OCI-LY7 (cell line): ENCODE results near the gene DUSP14. TPM values are rescaled to one million over a fixed set of nuclear protein-coding genes. Genes with fewer than 3 reads are reported as not detected.

Experiments
- BruUV-seq: library from RNA; stranded (reverse); fragments of 400-500 nt; replicated peaks from 2 replicates; lab custom pipeline; 2021; lab: Mats Ljungman, UMichigan
- CTCF ChIA-PET: fragments of 300-600 bp; sonication (Branson Sonifier 250); formaldehyde crosslinking; loops from one replicate; lab custom pipeline; 2022; ENCODE audit warnings: antibody characterized with exemption; ENCODE audit not compliant: unreplicated experiment; lab: Charles Lee
- POLR2A ChIA-PET: fragments of 300-600 bp; sonication (Branson Sonifier 250); formaldehyde crosslinking; loops from one replicate; lab custom pipeline; 2022; ENCODE audit warnings: antibody characterized with exemption; lab: Charles Lee
- DNase-seq: peaks from one replicate; pipeline ENCODE4 v3.0.0-alpha.2; 2015; ENCODE audit warnings: low spot score
- H2AFZ ChIP-seq: fragments of 200-600 bp; sonication (generic), shearing (Covaris generic); 2 replicates; pipeline ENCODE4 v1.6.1; 2014; ENCODE audit warnings: mild to moderate bottlenecking, antibody characterized with exemption, low read length, moderate library complexity
- H3K27ac ChIP-seq: fragments of 200-600 bp; sonication (generic); 2 replicates; pipeline ENCODE4 v1.5.1; 2014; ENCODE audit warnings: mixed run types, low read depth, mild to moderate bottlenecking, moderate library complexity, low read length, inconsistent platforms; ENCODE audit not compliant: poor library complexity, severe bottlenecking
- H3K36me3 ChIP-seq: fragments of 200-600 bp; sonication (generic); 2 replicates; pipeline ENCODE4 v1.6.1; 2014; ENCODE audit warnings: mild to moderate bottlenecking, antibody characterized with exemption, low read length, moderate library complexity, mixed read lengths; ENCODE audit not compliant: insufficient read depth
- H3K4me1 ChIP-seq: fragments of 200-600 bp; sonication (generic); 2 replicates; pipeline ENCODE4 v1.5.1; 2014; ENCODE audit warnings: mild to moderate bottlenecking, low read length; ENCODE audit not compliant: insufficient read depth, poor library complexity, severe bottlenecking
- H3K4me2 ChIP-seq: fragments of 200-600 bp; sonication (generic); 2 replicates; pipeline ENCODE4 v1.6.1; 2014; ENCODE audit warnings: mild to moderate bottlenecking, low read length
- H3K4me3 ChIP-seq: fragments of 200-600 bp; sonication (generic); 2 replicates; pipeline ENCODE4 v1.5.1; 2014; ENCODE audit warnings: mild to moderate bottlenecking, low read depth, low read length; ENCODE audit not compliant: poor library complexity, severe bottlenecking
- H3K79me2 ChIP-seq: fragments of 200-600 bp; sonication (generic); 2 replicates; pipeline ENCODE4 v1.6.1; 2016; ENCODE audit warnings: low read depth, mild to moderate bottlenecking, low read length, moderate library complexity, mixed read lengths; ENCODE audit not compliant: insufficient read depth
- H3K9me2 ChIP-seq: fragments of 200-600 bp; sonication (generic); 2 replicates; pipeline ENCODE4 v1.6.1; 2016; ENCODE audit warnings: mild to moderate bottlenecking, low read length, mixed read lengths; ENCODE audit not compliant: insufficient read depth
- H3K9me3 ChIP-seq: fragments of 200-600 bp; sonication (generic); 2 replicates; pipeline ENCODE4 v1.6.1; 2014; ENCODE audit warnings: mild to moderate bottlenecking, mixed run types, low read length, mixed read lengths
- H4K20me1 ChIP-seq: fragments of 200-600 bp; sonication (generic); 2 replicates; pipeline ENCODE4 v1.6.1; 2014; ENCODE audit warnings: mild to moderate bottlenecking, antibody characterized with exemption, low read length, moderate library complexity, mixed read lengths; ENCODE audit not compliant: insufficient read depth
- EZH2phosphoT487 ChIP-seq: fragments of 200-600 bp; sonication (generic); IDR thresholded peaks from 2 replicates; pipeline ENCODE4 v1.6.1; 2018; ENCODE audit warnings: low read depth, borderline replicate concordance, mild to moderate bottlenecking, mixed run types, antibody characterized with exemption, low read length, moderate library complexity, mixed read lengths
- intact Hi-C: fragments of 100-400 bp; cut with micrococcal nuclease; formaldehyde crosslinking; loops from one replicate; pipeline ENCODE4 v1.10.0; 2022; ENCODE audit not compliant: unreplicated experiment
- total RNA-seq, 2 experiments: library from RNA; depleted of rRNA in 1 of 2; stranded (reverse); fragments of >200 nt in 1 of 2; shearing (Covaris generic) in 1 of 2; gene quantifications; 2 replicates each; pipeline ENCODE4 v1.2.3, GENCODE V29; 2014 to 2022
- TF ChIP-seq, protein P1 (sequence below): fragments of 200-600 bp; sonication (generic); conservative IDR thresholded peaks from 2 replicates; pipeline ENCODE4 v1.5.1; 2014; ENCODE audit warnings: mild to moderate bottlenecking, antibody characterized with exemption, low read length, moderate library complexity, mixed read lengths

DUSP14 gene
- total RNA-seq, 2 experiments from 2014 or later, result 11.0 to 21.5 TPM

DNA sequence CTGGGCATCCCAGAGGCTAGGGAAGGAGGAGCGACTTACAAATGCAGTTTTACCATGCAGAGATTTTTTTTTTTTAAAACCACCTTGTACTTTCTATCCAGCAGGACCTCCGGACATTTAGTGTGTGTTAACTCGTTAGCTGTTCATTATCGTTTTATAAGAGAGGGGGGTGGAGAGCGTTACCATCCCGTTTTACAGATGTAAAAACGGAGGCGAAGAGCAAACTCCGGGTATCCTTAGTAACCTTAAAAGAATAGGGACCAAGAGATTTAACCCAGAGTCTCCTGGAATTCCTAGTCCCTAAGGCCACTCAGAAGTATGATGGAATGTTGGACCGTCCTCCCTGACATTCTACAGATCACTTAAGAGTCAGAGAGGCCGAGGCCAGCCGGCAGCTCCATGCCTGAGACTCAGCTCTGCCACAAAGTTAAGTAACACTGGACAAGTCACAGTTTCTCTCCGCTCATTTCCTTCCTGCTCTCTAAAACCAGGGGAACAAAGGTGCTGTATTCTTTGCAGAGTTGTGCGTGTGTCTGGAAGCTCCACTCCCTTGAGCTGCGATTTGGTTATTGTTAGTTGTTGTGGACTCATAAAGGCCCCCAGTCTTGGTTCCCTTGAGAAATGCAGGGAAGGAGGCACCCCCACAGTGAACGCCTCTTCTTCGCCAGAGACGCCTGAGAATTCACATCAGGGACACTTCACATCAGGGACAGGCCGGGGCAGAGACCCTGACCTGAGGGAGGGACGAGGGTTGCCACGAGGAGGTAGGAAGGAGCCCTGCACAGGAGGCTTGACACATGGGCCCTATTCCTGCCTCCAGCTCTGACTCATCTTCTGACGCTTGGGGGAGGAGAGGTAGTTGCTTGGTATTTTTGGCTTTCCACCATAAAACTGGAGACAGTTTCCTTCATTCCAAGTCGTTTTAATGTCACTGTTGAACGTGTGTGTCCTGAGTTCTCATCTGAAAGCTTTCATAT is 1.2 kb downstream of the DUSP14 start:
- ChIA-PET CTCF (no interaction called here), POLR2A (no interaction called here)
- Histone ChIP-seq H3K4me1 (peaks cover 41% of the 10 kb centered on the region), H2AFZ (peak overlapping the region; percentile 68; the same call in 1 of the 2 replicates), H3K36me3 (peaks cover 6% of the 10 kb centered on the region; the same call in 1 of the 2 replicates), H3K4me3 (peak overlapping the region; percentile 88), H3K9me3 (no peaks in the 10 kb centered on the region), H4K20me1 (peaks cover 11% of the 10 kb centered on the region; the same call in 1 of the 2 replicates), H3K27ac (peak overlapping the region; percentile 39), H3K9me2 (no peaks in the 10 kb centered on the region), H3K79me2 (peaks cover 35% of the 10 kb centered on the region), H3K4me2 (peak overlapping the region; percentile 74)
- TF ChIP-seq EZH2phosphoT487, result no peak
- TF ChIP-seq, protein P1, sequence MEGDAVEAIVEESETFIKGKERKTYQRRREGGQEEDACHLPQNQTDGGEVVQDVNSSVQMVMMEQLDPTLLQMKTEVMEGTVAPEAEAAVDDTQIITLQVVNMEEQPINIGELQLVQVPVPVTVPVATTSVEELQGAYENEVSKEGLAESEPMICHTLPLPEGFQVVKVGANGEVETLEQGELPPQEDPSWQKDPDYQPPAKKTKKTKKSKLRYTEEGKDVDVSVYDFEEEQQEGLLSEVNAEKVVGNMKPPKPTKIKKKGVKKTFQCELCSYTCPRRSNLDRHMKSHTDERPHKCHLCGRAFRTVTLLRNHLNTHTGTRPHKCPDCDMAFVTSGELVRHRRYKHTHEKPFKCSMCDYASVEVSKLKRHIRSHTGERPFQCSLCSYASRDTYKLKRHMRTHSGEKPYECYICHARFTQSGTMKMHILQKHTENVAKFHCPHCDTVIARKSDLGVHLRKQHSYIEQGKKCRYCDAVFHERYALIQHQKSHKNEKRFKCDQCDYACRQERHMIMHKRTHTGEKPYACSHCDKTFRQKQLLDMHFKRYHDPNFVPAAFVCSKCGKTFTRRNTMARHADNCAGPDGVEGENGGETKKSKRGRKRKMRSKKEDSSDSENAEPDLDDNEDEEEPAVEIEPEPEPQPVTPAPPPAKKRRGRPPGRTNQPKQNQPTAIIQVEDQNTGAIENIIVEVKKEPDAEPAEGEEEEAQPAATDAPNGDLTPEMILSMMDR, result no peak
- intact Hi-C loops, result no loop called here
- BruUV-seq, result TSS peak; percentile 64
- peak; percentile 33 for DNase-seq

DNA sequence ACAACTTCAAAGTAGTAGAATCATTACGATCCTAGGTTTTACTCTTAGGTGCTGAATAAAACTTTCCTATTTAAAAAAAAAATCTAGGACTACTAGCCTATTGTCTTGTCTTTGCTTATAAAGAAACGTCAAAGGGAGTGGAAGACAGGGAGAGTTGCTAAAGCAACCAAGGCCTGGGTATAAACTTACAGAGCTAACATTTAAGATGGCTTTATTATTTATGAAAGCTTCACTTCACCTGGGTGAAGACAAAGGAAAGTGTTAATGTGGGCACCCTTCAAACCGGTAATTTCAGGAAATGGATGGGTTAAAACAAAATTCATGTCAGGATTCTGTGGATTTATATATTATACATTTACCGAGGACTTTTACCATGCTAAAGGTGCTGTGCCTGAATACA is 2.5 kb downstream of the DUSP14 start:
- Histone ChIP-seq H2AFZ (no peak overlapping the region), H3K27ac (no peak overlapping the region), H3K9me2 (no peaks in the 10 kb centered on the region), H3K4me2 (peak overlapping the region; percentile 74), H4K20me1 (peaks cover 11% of the 10 kb centered on the region; the same call in 1 of the 2 replicates), H3K36me3 (peaks cover 6% of the 10 kb centered on the region; the same call in 1 of the 2 replicates), H3K4me1 (peaks cover 41% of the 10 kb centered on the region), H3K79me2 (peaks cover 35% of the 10 kb centered on the region), H3K9me3 (no peaks in the 10 kb centered on the region), H3K4me3 (peak overlapping the region; percentile 88)
- no peak for DNase-seq
- no peak for TF ChIP-seq EZH2phosphoT487
- TF ChIP-seq, protein P1, result no peak
- intact Hi-C loops, result no loop called here
- CTCF ChIA-PET, result no interaction called here
- no TSS peak for BruUV-seq
- POLR2A ChIA-PET, result interaction anchor here (0.6 kb wide), 1 partner anchor 78 kb away, joined by 5 read pairs; no protein-coding TSS in a partner anchor
